Kidney glomerular epithelial cell (primary cell): ENCODE results near the gene CHRNB2.

Experiments used
- DNase-seq: peaks from one replicate; lab custom pipeline; 2025; lab: John Stamatoyannopoulos, UW

The CHRNB2 gene

GRCh38 chr1:154552036-154552435 lies 15.5 kb upstream of the CHRNB2 start:
- no peak for DNase-seq

GRCh38 chr1:154553056-154554030 lies 14.2 kb upstream of the CHRNB2 start:
- DNase-seq: no peak

GRCh38 chr1:154556422-154556821 lies 11.2 kb upstream of the CHRNB2 start:
- DNase-seq: peak; percentile 32

- no peak for DNase-seq
Observed at GRCh38 chr1:154557248-154557938, 10.2 kb upstream of the CHRNB2 start.

- DNase-seq: no peak
Observed at GRCh38 chr1:154557939-154558719, 9.4 kb upstream of the CHRNB2 start, which contains the start of gene UBE2Q1. TSS of gene UBE2Q1 (minus strand) at chr1:154558662. CDS start at chr1:154558553, 109 bp downstream.

GRCh38 chr1:154558720-154559465 lies 8.7 kb upstream of the CHRNB2 start:
- DNase-seq: peak; percentile 92

GRCh38 chr1:154559466-154560044 lies 8.0 kb upstream of the CHRNB2 start:
- DNase-seq: peak; percentile 86

- DNase-seq: no peak
Observed at GRCh38 chr1:154565876-154566275, 1.7 kb upstream of the CHRNB2 start.

GRCh38 chr1:154568157-154568815 lies 708 bp downstream of the CHRNB2 start:
- DNase-seq: no peak

- no peak for DNase-seq
Observed at GRCh38 chr1:154571244-154571963, 3.8 kb downstream of the CHRNB2 start.

GRCh38 chr1:154571964-154572288 lies 4.3 kb downstream of the CHRNB2 start:
- DNase-seq: no peak

GRCh38 chr1:154572468-154573167 lies 5.0 kb downstream of the CHRNB2 start:
- no peak for DNase-seq

GRCh38 chr1:154573168-154573510 lies 5.6 kb downstream of the CHRNB2 start:
- no peak for DNase-seq

- no peak for DNase-seq
Observed at GRCh38 chr1:154574716-154575115, 7.1 kb downstream of the CHRNB2 start.

GRCh38 chr1:154575147-154575927 lies 7.8 kb downstream of the CHRNB2 start:
- no peak for DNase-seq

- no peak for DNase-seq
Observed at GRCh38 chr1:154575951-154576566, 8.5 kb downstream of the CHRNB2 start.

GRCh38 chr1:154577346-154578057 lies 9.9 kb downstream of the CHRNB2 start:
- no peak for DNase-seq

- DNase-seq: no peak
Observed at GRCh38 chr1:154578058-154578418, 10.5 kb downstream of the CHRNB2 start.
